Suppressor macrophage treated with lipopolysaccharide for 1 hour (primary cell): ENCODE data around the gene MKS1.

ENCODE experiments used
- DNase-seq, 3 donors: peaks; one replicate each; pipeline ENCODE4 v3.0.0-alpha.2; 2020 to 2022

MKS1 gene

GRCh38 chr17:58219007-58219788 lies at the start of gene MKS1:
Gene MKS1 (minus strand): TSS chr17:58219255. CDS start chr17:58219230, 25 bp downstream.
- peak; percentile 96 to 98 (median 98) for DNase-seq

- DNase-seq = no peak
Observed at GRCh38 chr17:58268326-58268725, 49.3 kb upstream of the MKS1 start.

GRCh38 chr17:58267347-58268324 lies 48.6 kb upstream of the MKS1 start:
- no peak for DNase-seq

GRCh38 chr17:58265902-58266875 lies 47.1 kb upstream of the MKS1 start:
- DNase-seq = no peak

GRCh38 chr17:58265271-58265670 lies 46.2 kb upstream of the MKS1 start:
- no peak for DNase-seq

GRCh38 chr17:58264407-58265103 lies 45.5 kb upstream of the MKS1 start:
- no peak for DNase-seq

GRCh38 chr17:58263773-58264172 lies 44.7 kb upstream of the MKS1 start:
- DNase-seq = no peak

GRCh38 chr17:58262149-58262548 lies 43.1 kb upstream of the MKS1 start:
- DNase-seq = no peak

- DNase-seq = no peak
Observed at GRCh38 chr17:58254803-58255202, 35.7 kb upstream of the MKS1 start.

- DNase-seq = no peak
Observed at GRCh38 chr17:58253082-58253481, 34.0 kb upstream of the MKS1 start.

GRCh38 chr17:58252141-58252540 lies 33.1 kb upstream of the MKS1 start:
- DNase-seq = no peak

GRCh38 chr17:58250344-58251011 lies 31.4 kb upstream of the MKS1 start:
- no peak for DNase-seq

- peak; percentile 63 to 83 (median 81) for DNase-seq
Observed at GRCh38 chr17:58249270-58250133, 30.4 kb upstream of the MKS1 start.

- no peak for DNase-seq
Observed at GRCh38 chr17:58248955-58249269, 29.9 kb upstream of the MKS1 start.

- peak in 1 of 3 donors; percentile 40 for DNase-seq
Observed at GRCh38 chr17:58247511-58248363, 28.7 kb upstream of the MKS1 start.

GRCh38 chr17:58246781-58247180 lies 27.7 kb upstream of the MKS1 start:
- DNase-seq = no peak

- DNase-seq = no peak
Observed at GRCh38 chr17:58246104-58246740, 27.2 kb upstream of the MKS1 start.

GRCh38 chr17:58245428-58246103 lies 26.5 kb upstream of the MKS1 start:
- no peak for DNase-seq
